GM12878 (cell line): Measurements from ENCODE around the gene GASK1B. TPM values are rescaled to one million over a fixed set of nuclear protein-coding genes. Genes with fewer than 3 reads are reported as not detected.

ENCODE experiments used
- ATAC-seq: fragments of 200-7000 bp; cut with Tn5 transposase; 3 replicates; pipeline ENCODE4 v1.9.1; 2020; ENCODE audit warnings: mild to moderate bottlenecking, moderate library complexity
- BruUV-seq: library from RNA; stranded (reverse); fragments of 400-500 nt; replicated peaks from 2 replicates; lab custom pipeline; 2021; lab: Mats Ljungman, UMichigan
- CTCF ChIA-PET: fragments of 300-600 bp; sonication (Branson Sonifier 250); formaldehyde crosslinking; extraction: SDS; loops from one replicate; lab custom pipeline; 2021; ENCODE audit warnings: inconsistent platforms; lab: Yijun Ruan, JAX
- POLR2A ChIA-PET: fragments of 350-600 bp; formaldehyde crosslinking; extraction: SDS; loops from one replicate; lab custom pipeline; 2021; ENCODE audit warnings: inconsistent platforms; lab: Charles Lee
- RAD21 ChIA-PET: fragments of 300-600 bp; sonication (Branson Sonifier 250); formaldehyde crosslinking; loops from one replicate; lab custom pipeline; 2023; ENCODE audit warnings: antibody characterized with exemption; ENCODE audit not compliant: unreplicated experiment; lab: Charles Lee
- SMC1A ChIA-PET: fragments of 300-600 bp; sonication (Branson Sonifier 250); formaldehyde crosslinking; loops from one replicate; lab custom pipeline; 2023; ENCODE audit not compliant: unreplicated experiment, uncharacterized antibody; lab: Charles Lee
- DNase-seq: peaks from one replicate; pipeline ENCODE4 v3.0.0-alpha.2; 2011; ENCODE audit warnings: low read depth, low spot score
- FAIRE-seq: peaks from 3 replicates; lab custom pipeline; 2011; peaks lifted over from hg19 to GRCh38; lab: Jason Lieb, UNC
- H2AFZ ChIP-seq: 2 replicates; pipeline ENCODE4 v1.6.0; 2011; ENCODE audit warnings: low read depth, low read length, control low read depth; ENCODE audit not compliant: control insufficient read depth
- H3K27ac ChIP-seq: 2 replicates; pipeline ENCODE4 v1.5.1; 2011; ENCODE audit warnings: control low read depth; ENCODE audit not compliant: control insufficient read depth, insufficient read depth
- H3K27me3 ChIP-seq, 2 experiments: replicated peaks in 1 of 2; 2 replicates each; pipeline versions ENCODE4 v1.6.0 to v1.6.1; 2011; ENCODE audit warnings: low read length in 1 of 2; ENCODE audit not compliant: control insufficient read depth in 2 of 2, insufficient read depth in 2 of 2
- H3K36me3 ChIP-seq, 2 experiments: 2 replicates each; pipeline ENCODE4 v1.5.1; 2011; ENCODE audit warnings: low read length in 1 of 2; ENCODE audit not compliant: control insufficient read depth in 2 of 2, insufficient read depth in 2 of 2
- H3K4me1 ChIP-seq: 2 replicates; pipeline ENCODE4 v1.6.1; 2011; ENCODE audit warnings: mild to moderate bottlenecking, low read length, moderate library complexity, mixed read lengths; ENCODE audit not compliant: control insufficient read depth, insufficient read depth
- H3K4me2 ChIP-seq: 2 replicates; pipeline ENCODE4 v1.6.0; 2011; ENCODE audit warnings: control low read depth; ENCODE audit not compliant: control insufficient read depth, insufficient read depth
- H3K4me3 ChIP-seq: fragments of 200-600 bp; sonication (generic); 2 replicates; pipeline ENCODE4 v1.5.1; 2016
- H3K79me2 ChIP-seq: 2 replicates; pipeline ENCODE4 v1.6.0; 2011; ENCODE audit warnings: low read length; ENCODE audit not compliant: control insufficient read depth, insufficient read depth
- H3K9ac ChIP-seq: 2 replicates; pipeline ENCODE4 v1.8.0; 2011; ENCODE audit warnings: low read length, control low read depth, mixed read lengths; ENCODE audit not compliant: control insufficient read depth, insufficient read depth
- H3K9me3 ChIP-seq: replicated peaks from 3 replicates; pipeline ENCODE4 v1.5.1; 2011; ENCODE audit warnings: mild to moderate bottlenecking, low read length; ENCODE audit not compliant: control insufficient read depth, insufficient read depth
- H4K20me1 ChIP-seq: 2 replicates; pipeline ENCODE4 v1.6.0; 2011; ENCODE audit not compliant: control insufficient read depth, insufficient read depth
- ESRRA ChIP-seq: IDR thresholded peaks from 2 replicates; pipeline ENCODE4 v1.6.1; 2012; ENCODE audit warnings: mild to moderate bottlenecking, low read length, improper control_type of control experiment
- GABPA ChIP-seq: IDR thresholded peaks from 2 replicates; pipeline ENCODE4 v1.6.1; 2014; ENCODE audit warnings: antibody characterized with exemption, low read depth, mild to moderate bottlenecking, inconsistent platforms
- IRF4 ChIP-seq: IDR thresholded peaks from 2 replicates; pipeline ENCODE4 v1.6.1; 2011; ENCODE audit warnings: low read depth, low read length
- LARP7 ChIP-seq: fragments of 450-650 bp; IDR thresholded peaks from 2 replicates; pipeline ENCODE4 v1.6.1; 2017; ENCODE audit warnings: mild to moderate bottlenecking
- MXI1 ChIP-seq: fragments of 150-350 bp; IDR thresholded peaks from 2 replicates; pipeline ENCODE4 v1.6.1; 2011; ENCODE audit warnings: low read depth, mild to moderate bottlenecking, inconsistent platforms, low read length, improper control_type of control experiment
- PAX8 ChIP-seq: fragments of 450-650 bp; IDR thresholded peaks from 2 replicates; pipeline ENCODE4 v1.6.1; 2017; ENCODE audit warnings: mild to moderate bottlenecking, moderate library complexity
- RUNX3 ChIP-seq: IDR thresholded peaks from 2 replicates; pipeline ENCODE4 v1.6.1; 2012; ENCODE audit warnings: low read length, inconsistent platforms
- ZBED1 ChIP-seq: IDR thresholded peaks from 2 replicates; pipeline ENCODE4 v1.6.1; 2016; ENCODE audit warnings: borderline replicate concordance
- WGBS: methylation state at CpG from one replicate; pipeline ENCODE4 v1.1.6; 2016; ENCODE audit warnings: low lambda C conversion rate; ENCODE audit not compliant: insufficient replicate concordance, insufficient coverage; ENCODE audit errors: missing lambda C conversion rate; 5-methylcytosine and 5-hydroxymethylcytosine counted together
- in situ Hi-C: fragments of 300-500 bp; cut with MboI; formaldehyde crosslinking; loops from 9 replicates; pipeline ENCODE4 v1.14.3; 2018; ENCODE audit warnings: mixed read lengths
- intact Hi-C: fragments of 100-400 bp; cut with micrococcal nuclease; formaldehyde crosslinking; loops from one replicate; pipeline ENCODE4 v1.14.2; 2022; ENCODE audit not compliant: unreplicated experiment
- polyA plus RNA-seq, 11 experiments: library from polyadenylated mRNA; depleted of rRNA in 4 of 11; unstranded in 6 of 11; stranded (reverse) in 5 of 11; fragments of >200 nt; fragmentation: Nextera tagmentation in 4 of 11; fragmentation: Illumina TruSeq in 1 of 11; extraction: Ambion mirVana in 4 of 11; extraction: Trizol in 1 of 11; gene quantifications; 1 replicate in 1 of 11; 2 replicates in 10 of 11; pipeline versions ENCODE4 v1.2.1 to v1.2.3, GENCODE V29; 2011 to 2016; ENCODE audit warnings: inconsistent platforms in 2 of 11, missing spikeins in 2 of 11, low read depth in 1 of 11
- total RNA-seq, 4 experiments: library from RNA; depleted of rRNA in 3 of 4; stranded (reverse); fragments of >200 nt in 3 of 4; fragmentation: Illumina TruSeq in 1 of 4; extraction: Trizol in 1 of 4; gene quantifications; 2 replicates each; pipeline versions ENCODE4 v1.2.1 to v1.2.3, GENCODE V29; 2013 to 2021
- TF ChIP-seq, protein P1 (sequence below): fragments of 450-650 bp; IDR thresholded peaks from 2 replicates; pipeline ENCODE4 v1.6.1; 2017; ENCODE audit warnings: borderline replicate concordance
- TF ChIP-seq, protein P2 (sequence below): fragments of 450-650 bp; conservative IDR thresholded peaks from 2 replicates; pipeline ENCODE4 v1.6.1; 2017; ENCODE audit warnings: mild to moderate bottlenecking, moderate library complexity
- TF ChIP-seq, protein P3 (sequence below): fragments of 150-350 bp; IDR thresholded peaks from 2 replicates; pipeline ENCODE4 v1.6.1; 2014; ENCODE audit warnings: mild to moderate bottlenecking, low read depth, low read length

The GASK1B gene
- total and polyA plus RNA-seq, 10 of the 15 experiments (the other 5 are each of a cell fraction or from before 2014, with no cell fraction given): under 0.01 to 0.21 (median 0.07) TPM; not detected in 1

DNA sequence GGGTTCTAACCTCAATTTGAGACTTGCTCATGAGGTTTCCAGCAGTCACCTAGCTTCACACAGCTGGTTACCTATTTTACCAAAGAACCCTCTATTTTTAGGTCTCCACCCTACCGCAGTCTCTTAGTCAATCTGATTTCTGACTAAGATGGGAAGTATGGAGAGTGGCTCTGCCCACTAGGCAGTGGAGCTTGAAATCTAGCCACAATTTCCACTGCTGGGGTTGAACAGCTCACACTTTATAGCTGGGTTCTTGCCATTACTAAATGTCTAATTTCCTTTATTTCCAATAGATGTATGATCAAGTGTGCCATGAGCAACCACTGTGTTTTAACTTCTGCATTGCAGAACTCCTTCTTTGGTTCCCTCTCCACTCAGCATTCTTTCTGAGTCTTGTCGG lies 43.1 kb downstream of the GASK1B start:
- Histone ChIP-seq H3K4me1 (no peaks in the 10 kb centered on the region), H3K4me2 (no peak overlapping the region), H3K27ac (no peak overlapping the region)
- 50% methylated on average over 2 of the region's 2 CpGs for WGBS
- TF ChIP-seq IRF4 (no peak), RUNX3 (peak; percentile 47)
- TF ChIP-seq, all 136 proteins: peak for 1
- no peak overlapping the region for H3K9ac ChIP-seq
- no TSS peak for BruUV-seq
- FAIRE-seq (no peak), ATAC-seq (no peak; the same call in 2 of the 3 replicates), DNase-seq (no peak)
- ChIA-PET RAD21 (no interaction called here), CTCF (interaction anchor here (0.6 kb wide), 1 partner anchor 63 kb away, joined by 3 read pairs; no protein-coding TSS in a partner anchor), POLR2A (no interaction called here), SMC1A (no interaction called here)
- H3K9me3 ChIP-seq: no peaks in the 10 kb centered on the region
- H3K79me2 ChIP-seq: no peaks in the 10 kb centered on the region
- in situ Hi-C loops (no loop called here), intact Hi-C loops (no loop called here)
- H2AFZ ChIP-seq: no peak overlapping the region
- no peaks in the 10 kb centered on the region for H4K20me1 ChIP-seq
- H3K4me3 ChIP-seq: no peak overlapping the region
- H3K36me3 ChIP-seq: no peaks in the 10 kb centered on the region
- H3K27me3 ChIP-seq: no peaks in the 10 kb centered on the region

DNA sequence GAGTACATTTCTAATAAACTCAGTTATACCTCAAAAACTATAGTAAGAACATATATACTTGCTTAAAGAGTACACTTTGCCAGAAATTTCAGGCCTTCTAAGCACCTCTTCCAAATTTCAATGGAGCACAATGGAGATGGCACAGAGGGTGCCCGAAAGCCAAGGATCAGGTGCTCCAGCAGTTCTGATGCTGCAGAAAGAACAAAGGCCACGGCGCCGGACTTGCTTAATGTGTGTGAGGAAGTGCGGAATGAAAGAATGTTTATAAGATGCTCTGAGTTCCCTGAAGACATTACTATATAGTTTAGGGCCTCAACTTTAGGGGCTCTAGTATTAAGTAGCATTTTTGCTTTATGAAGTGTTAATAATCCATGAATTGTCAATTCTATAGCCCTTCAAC lies 44.3 kb downstream of the GASK1B start:
- H3K4me2 ChIP-seq: no peak overlapping the region
- H3K4me1 ChIP-seq: no peaks in the 10 kb centered on the region
- FAIRE-seq (no peak), ATAC-seq (no peak), DNase-seq (no peak)
- no peaks in the 10 kb centered on the region for H3K36me3 ChIP-seq
- no peaks in the 10 kb centered on the region for H3K9me3 ChIP-seq
- H2AFZ ChIP-seq: no peak overlapping the region
- SMC1A ChIA-PET: no interaction called here
- BruUV-seq: no TSS peak
- no peak overlapping the region for H3K4me3 ChIP-seq
- RAD21 ChIA-PET: no interaction called here
- no peaks in the 10 kb centered on the region for H3K79me2 ChIP-seq
- CTCF ChIA-PET: no interaction called here
- H3K9ac ChIP-seq: no peak overlapping the region
- POLR2A ChIA-PET: no interaction called here
- in situ Hi-C loops: no loop called here
- H4K20me1 ChIP-seq: no peaks in the 10 kb centered on the region
- 75% methylated on average over 5 of the region's 5 CpGs for WGBS
- no peaks in the 10 kb centered on the region for H3K27me3 ChIP-seq
- intact Hi-C loops: no loop called here
- TF ChIP-seq, protein P1, sequence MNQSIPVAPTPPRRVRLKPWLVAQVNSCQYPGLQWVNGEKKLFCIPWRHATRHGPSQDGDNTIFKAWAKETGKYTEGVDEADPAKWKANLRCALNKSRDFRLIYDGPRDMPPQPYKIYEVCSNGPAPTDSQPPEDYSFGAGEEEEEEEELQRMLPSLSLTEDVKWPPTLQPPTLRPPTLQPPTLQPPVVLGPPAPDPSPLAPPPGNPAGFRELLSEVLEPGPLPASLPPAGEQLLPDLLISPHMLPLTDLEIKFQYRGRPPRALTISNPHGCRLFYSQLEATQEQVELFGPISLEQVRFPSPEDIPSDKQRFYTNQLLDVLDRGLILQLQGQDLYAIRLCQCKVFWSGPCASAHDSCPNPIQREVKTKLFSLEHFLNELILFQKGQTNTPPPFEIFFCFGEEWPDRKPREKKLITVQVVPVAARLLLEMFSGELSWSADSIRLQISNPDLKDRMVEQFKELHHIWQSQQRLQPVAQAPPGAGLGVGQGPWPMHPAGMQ: no peak
- TF ChIP-seq, protein P2, sequence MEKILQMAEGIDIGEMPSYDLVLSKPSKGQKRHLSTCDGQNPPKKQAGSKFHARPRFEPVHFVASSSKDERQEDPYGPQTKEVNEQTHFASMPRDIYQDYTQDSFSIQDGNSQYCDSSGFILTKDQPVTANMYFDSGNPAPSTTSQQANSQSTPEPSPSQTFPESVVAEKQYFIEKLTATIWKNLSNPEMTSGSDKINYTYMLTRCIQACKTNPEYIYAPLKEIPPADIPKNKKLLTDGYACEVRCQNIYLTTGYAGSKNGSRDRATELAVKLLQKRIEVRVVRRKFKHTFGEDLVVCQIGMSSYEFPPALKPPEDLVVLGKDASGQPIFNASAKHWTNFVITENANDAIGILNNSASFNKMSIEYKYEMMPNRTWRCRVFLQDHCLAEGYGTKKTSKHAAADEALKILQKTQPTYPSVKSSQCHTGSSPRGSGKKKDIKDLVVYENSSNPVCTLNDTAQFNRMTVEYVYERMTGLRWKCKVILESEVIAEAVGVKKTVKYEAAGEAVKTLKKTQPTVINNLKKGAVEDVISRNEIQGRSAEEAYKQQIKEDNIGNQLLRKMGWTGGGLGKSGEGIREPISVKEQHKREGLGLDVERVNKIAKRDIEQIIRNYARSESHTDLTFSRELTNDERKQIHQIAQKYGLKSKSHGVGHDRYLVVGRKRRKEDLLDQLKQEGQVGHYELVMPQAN: no peak
- no peak for TF ChIP-seq ZBED1
- no peak for TF ChIP-seq RUNX3
- no peak for TF ChIP-seq PAX8
- TF ChIP-seq, protein P3, sequence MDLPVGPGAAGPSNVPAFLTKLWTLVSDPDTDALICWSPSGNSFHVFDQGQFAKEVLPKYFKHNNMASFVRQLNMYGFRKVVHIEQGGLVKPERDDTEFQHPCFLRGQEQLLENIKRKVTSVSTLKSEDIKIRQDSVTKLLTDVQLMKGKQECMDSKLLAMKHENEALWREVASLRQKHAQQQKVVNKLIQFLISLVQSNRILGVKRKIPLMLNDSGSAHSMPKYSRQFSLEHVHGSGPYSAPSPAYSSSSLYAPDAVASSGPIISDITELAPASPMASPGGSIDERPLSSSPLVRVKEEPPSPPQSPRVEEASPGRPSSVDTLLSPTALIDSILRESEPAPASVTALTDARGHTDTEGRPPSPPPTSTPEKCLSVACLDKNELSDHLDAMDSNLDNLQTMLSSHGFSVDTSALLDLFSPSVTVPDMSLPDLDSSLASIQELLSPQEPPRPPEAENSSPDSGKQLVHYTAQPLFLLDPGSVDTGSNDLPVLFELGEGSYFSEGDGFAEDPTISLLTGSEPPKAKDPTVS: no peak
- no peak for TF ChIP-seq ESRRA
- TF ChIP-seq LARP7: no peak
- no peak for TF ChIP-seq GABPA
- TF ChIP-seq MXI1: no peak
- H3K27ac ChIP-seq: no peak overlapping the region
